ENCODE results near the gene HMG20A.

HMG20A gene

GRCh38 chr15:77468896-77469295 is 48.2 kb downstream of the HMG20A start:
- no peaks in the 10 kb centered on the region for H3K27me3 ChIP-seq (ENCODE audit: control insufficient read depth, insufficient read depth, low read length)
- peaks cover 5% of the 10 kb centered on the region for H3K4me1 ChIP-seq (ENCODE audit: control insufficient read depth, low read depth, low read length)
- H3K9ac ChIP-seq (ENCODE audit: low read length) = no peak overlapping the region
- no peak overlapping the region for H3K27ac ChIP-seq (ENCODE audit: low read length)
- H3K36me3 ChIP-seq (ENCODE audit: control insufficient read depth, low read depth, low read length) = peaks cover 31% of the 10 kb centered on the region
- no peaks in the 10 kb centered on the region for H3K9me3 ChIP-seq (ENCODE audit: control insufficient read depth, low read depth, low read length)
- no peak overlapping the region for H3K4me3 ChIP-seq (ENCODE audit: low read length)

- no peak overlapping the region for H3K27ac ChIP-seq (ENCODE audit: low read length)
- peaks cover 9% of the 10 kb centered on the region for H3K4me1 ChIP-seq (ENCODE audit: control insufficient read depth, low read depth, low read length)
- no peaks in the 10 kb centered on the region for H3K27me3 ChIP-seq (ENCODE audit: control insufficient read depth, insufficient read depth, low read length)
- H3K9ac ChIP-seq (ENCODE audit: low read length) = no peak overlapping the region
- no peak overlapping the region for H3K4me3 ChIP-seq (ENCODE audit: low read length)
- H3K9me3 ChIP-seq (ENCODE audit: control insufficient read depth, low read depth, low read length) = no peaks in the 10 kb centered on the region
- peaks cover 22% of the 10 kb centered on the region for H3K36me3 ChIP-seq (ENCODE audit: control insufficient read depth, low read depth, low read length)
These were observed 49.5 kb downstream of the HMG20A start for GRCh38 chr15:77470235-77470634.

DNA sequence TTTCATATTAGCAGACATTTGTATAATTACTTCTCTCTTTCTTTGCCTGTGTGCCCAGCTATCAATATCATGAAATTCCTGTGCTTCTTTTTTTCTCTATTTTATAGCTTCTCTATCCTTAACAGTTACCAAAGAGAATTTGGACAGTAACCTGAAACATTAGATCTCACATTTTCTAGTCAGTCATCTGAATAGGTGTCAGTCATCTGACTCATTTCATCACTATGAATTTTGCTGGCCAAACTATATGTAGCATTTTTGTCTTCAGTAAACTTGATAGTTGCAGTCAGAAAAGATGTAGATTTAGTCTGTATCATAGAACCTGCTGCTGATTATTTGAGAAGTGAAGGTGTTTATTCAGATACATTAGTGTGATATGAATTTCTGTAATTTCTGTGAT is 52.6 kb downstream of the HMG20A start:
- H3K27me3 ChIP-seq (ENCODE audit: control insufficient read depth, insufficient read depth, low read length) = no peaks in the 10 kb centered on the region

GRCh38 chr15:77474310-77474988 is 53.8 kb downstream of the HMG20A start:
- Histone ChIP-seq H3K36me3 (ENCODE audit: control insufficient read depth, low read depth, low read length) (peaks cover 39% of the 10 kb centered on the region), H3K4me3 (ENCODE audit: low read length) (no peak overlapping the region), H3K27ac (ENCODE audit: low read length) (no peak overlapping the region), H3K9me3 (ENCODE audit: control insufficient read depth, low read depth, low read length) (no peaks in the 10 kb centered on the region), H3K4me1 (ENCODE audit: control insufficient read depth, low read depth, low read length) (peaks cover 10% of the 10 kb centered on the region), H3K9ac (ENCODE audit: low read length) (no peak overlapping the region), H3K27me3 (ENCODE audit: control insufficient read depth, insufficient read depth, low read length) (no peaks in the 10 kb centered on the region)

More for the DNA sequence above, 52.6 kb downstream of the HMG20A start:
- no peak overlapping the region for H3K4me3 ChIP-seq (ENCODE audit: low read length)
- H3K27ac ChIP-seq (ENCODE audit: low read length) = no peak overlapping the region
- no peaks in the 10 kb centered on the region for H3K9me3 ChIP-seq (ENCODE audit: control insufficient read depth, low read depth, low read length)
- H3K9ac ChIP-seq (ENCODE audit: low read length) = no peak overlapping the region
- H3K36me3 ChIP-seq (ENCODE audit: control insufficient read depth, low read depth, low read length) = peaks cover 28% of the 10 kb centered on the region
- peaks cover 14% of the 10 kb centered on the region for H3K4me1 ChIP-seq (ENCODE audit: control insufficient read depth, low read depth, low read length)

DNA sequence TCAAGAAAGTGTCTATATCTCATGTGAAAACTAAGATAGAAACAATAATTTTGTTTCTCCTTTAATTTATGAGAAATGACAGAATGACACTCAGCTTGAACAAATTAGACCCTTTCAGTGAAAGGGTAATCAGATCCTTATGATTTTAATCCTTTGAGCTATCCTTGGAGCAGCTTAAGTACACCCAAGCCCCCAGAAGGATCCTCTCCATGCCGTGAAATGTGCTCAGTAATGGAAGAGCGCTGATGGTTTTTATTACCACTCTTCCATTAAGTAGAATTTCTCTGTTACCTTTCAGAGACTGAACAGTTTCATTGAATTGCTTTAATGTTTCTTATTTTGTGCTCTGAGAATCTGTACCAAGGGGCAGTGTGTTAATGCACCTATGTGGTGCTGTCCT is 54.3 kb downstream of the HMG20A start:
- peaks cover 10% of the 10 kb centered on the region for H3K4me1 ChIP-seq (ENCODE audit: control insufficient read depth, low read depth, low read length)
- peaks cover 40% of the 10 kb centered on the region for H3K36me3 ChIP-seq (ENCODE audit: control insufficient read depth, low read depth, low read length)
- H3K9me3 ChIP-seq (ENCODE audit: control insufficient read depth, low read depth, low read length) = no peaks in the 10 kb centered on the region
- H3K4me3 ChIP-seq (ENCODE audit: low read length) = no peak overlapping the region
- no peaks in the 10 kb centered on the region for H3K27me3 ChIP-seq (ENCODE audit: control insufficient read depth, insufficient read depth, low read length)
- no peak overlapping the region for H3K9ac ChIP-seq (ENCODE audit: low read length)
- no peak overlapping the region for H3K27ac ChIP-seq (ENCODE audit: low read length)

GRCh38 chr15:77475898-77476297 is 55.2 kb downstream of the HMG20A start:
- Histone ChIP-seq H3K4me1 (ENCODE audit: control insufficient read depth, low read depth, low read length) (peaks cover 10% of the 10 kb centered on the region), H3K4me3 (ENCODE audit: low read length) (no peak overlapping the region), H3K36me3 (ENCODE audit: control insufficient read depth, low read depth, low read length) (peaks cover 41% of the 10 kb centered on the region), H3K9ac (ENCODE audit: low read length) (no peak overlapping the region), H3K27ac (ENCODE audit: low read length) (no peak overlapping the region), H3K9me3 (ENCODE audit: control insufficient read depth, low read depth, low read length) (no peaks in the 10 kb centered on the region), H3K27me3 (ENCODE audit: control insufficient read depth, insufficient read depth, low read length) (no peaks in the 10 kb centered on the region)

- Histone ChIP-seq H3K9me3 (ENCODE audit: control insufficient read depth, low read depth, low read length) (no peaks in the 10 kb centered on the region), H3K27ac (ENCODE audit: low read length) (no peak overlapping the region), H3K27me3 (ENCODE audit: control insufficient read depth, insufficient read depth, low read length) (no peaks in the 10 kb centered on the region), H3K4me1 (ENCODE audit: control insufficient read depth, low read depth, low read length) (peaks cover 20% of the 10 kb centered on the region), H3K9ac (ENCODE audit: low read length) (no peak overlapping the region), H3K36me3 (ENCODE audit: control insufficient read depth, low read depth, low read length) (peaks cover 31% of the 10 kb centered on the region), H3K4me3 (ENCODE audit: low read length) (no peak overlapping the region)
These were observed 56.3 kb downstream of the HMG20A start for GRCh38 chr15:77476995-77477394.

DNA sequence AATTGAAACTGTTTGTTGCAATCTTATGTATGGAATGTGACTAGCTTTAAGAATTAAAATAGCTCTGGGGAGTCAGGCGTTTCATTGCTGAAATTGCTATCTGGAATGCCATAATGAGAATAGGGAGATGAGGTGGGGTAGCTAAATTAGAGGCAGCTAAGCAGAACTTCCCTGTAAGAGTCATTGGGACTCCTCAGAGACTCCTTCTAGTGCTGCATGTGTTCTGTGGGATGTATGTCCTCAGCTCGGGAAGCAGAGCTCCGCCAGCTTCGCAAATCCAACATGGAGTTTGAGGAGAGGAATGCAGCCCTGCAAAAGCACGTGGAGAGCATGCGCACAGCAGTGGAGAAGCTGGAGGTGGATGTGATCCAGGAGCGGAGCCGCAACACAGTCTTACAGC is 57.4 kb downstream of the HMG20A start:
- H3K9ac ChIP-seq (ENCODE audit: low read length) = no peak overlapping the region

GRCh38 chr15:77479015-77479414 is 58.3 kb downstream of the HMG20A start:
- no peak overlapping the region for H3K9ac ChIP-seq (ENCODE audit: low read length)
- no peaks in the 10 kb centered on the region for H3K27me3 ChIP-seq (ENCODE audit: control insufficient read depth, insufficient read depth, low read length)
- peaks cover 24% of the 10 kb centered on the region for H3K36me3 ChIP-seq (ENCODE audit: control insufficient read depth, low read depth, low read length)
- no peaks in the 10 kb centered on the region for H3K9me3 ChIP-seq (ENCODE audit: control insufficient read depth, low read depth, low read length)
- no peak overlapping the region for H3K27ac ChIP-seq (ENCODE audit: low read length)
- no peak overlapping the region for H3K4me3 ChIP-seq (ENCODE audit: low read length)
- peaks cover 40% of the 10 kb centered on the region for H3K4me1 ChIP-seq (ENCODE audit: control insufficient read depth, low read depth, low read length)

More for the DNA sequence above, 57.4 kb downstream of the HMG20A start:
- no peaks in the 10 kb centered on the region for H3K9me3 ChIP-seq (ENCODE audit: control insufficient read depth, low read depth, low read length)
- H3K4me1 ChIP-seq (ENCODE audit: control insufficient read depth, low read depth, low read length) = peaks cover 30% of the 10 kb centered on the region
- H3K36me3 ChIP-seq (ENCODE audit: control insufficient read depth, low read depth, low read length) = peaks cover 24% of the 10 kb centered on the region
- H3K27me3 ChIP-seq (ENCODE audit: control insufficient read depth, insufficient read depth, low read length) = no peaks in the 10 kb centered on the region
- no peak overlapping the region for H3K27ac ChIP-seq (ENCODE audit: low read length)
- no peak overlapping the region for H3K4me3 ChIP-seq (ENCODE audit: low read length)

DNA sequence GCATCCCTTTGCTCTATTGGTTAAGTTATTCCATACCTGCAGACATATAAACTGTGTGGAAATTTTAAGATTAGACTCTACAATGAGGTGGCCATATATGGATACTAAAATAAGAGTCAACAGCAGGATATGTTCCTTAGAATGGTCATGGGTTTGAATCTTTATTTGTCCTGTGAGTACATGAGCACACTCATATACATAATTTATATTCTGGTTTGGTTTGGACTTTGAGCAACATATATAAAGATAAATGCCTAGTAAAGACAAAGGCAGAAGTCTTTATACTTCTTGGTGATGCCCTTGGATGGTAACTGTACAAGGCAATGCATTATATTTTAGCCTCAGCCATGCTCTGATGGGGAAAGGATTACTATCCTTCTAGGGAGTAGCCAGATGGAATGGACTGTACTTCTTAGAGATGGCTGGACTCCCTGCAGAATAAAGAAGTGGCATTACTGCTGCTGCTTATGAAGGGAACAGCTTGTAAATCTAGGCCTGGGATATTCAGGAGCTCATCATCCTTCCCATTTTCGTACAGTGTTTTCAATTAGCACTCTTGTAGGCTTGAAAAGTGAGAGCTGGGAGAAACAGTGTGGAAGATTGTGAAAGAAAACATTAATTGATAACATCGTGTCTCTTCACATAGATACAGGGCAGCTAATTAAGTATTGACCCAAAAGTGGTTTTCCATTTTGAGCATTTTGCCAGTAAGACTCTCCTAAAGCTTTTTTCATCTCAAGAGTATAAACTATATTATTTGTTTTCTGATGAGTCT is 60.4 kb downstream of the HMG20A start:
- no peak overlapping the region for H3K27ac ChIP-seq (ENCODE audit: low read length)
- no peak overlapping the region for H3K4me3 ChIP-seq (ENCODE audit: low read length)
- H3K36me3 ChIP-seq (ENCODE audit: control insufficient read depth, low read depth, low read length) = peaks cover 32% of the 10 kb centered on the region

DNA sequence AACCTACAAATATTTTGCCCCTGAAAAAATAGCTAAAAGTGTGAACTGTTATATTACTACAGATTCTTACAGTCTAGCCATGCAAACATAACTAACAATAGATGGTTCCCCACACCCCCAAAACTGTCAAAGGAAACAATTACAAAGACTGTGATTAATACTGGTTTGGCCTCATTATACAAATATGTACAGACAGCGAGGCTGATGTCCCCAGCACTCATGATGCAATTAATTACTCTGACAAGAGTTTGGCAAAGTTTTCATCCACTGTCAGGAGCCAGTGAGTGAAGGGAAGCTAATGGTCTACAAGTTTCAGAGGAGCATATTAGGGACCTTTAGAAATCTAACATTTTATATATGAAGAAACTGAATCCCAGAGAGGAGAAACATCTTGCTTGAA is 61.0 kb downstream of the HMG20A start:
- Histone ChIP-seq H3K4me1 (ENCODE audit: control insufficient read depth, low read depth, low read length) (peaks cover 38% of the 10 kb centered on the region), H3K9me3 (ENCODE audit: control insufficient read depth, low read depth, low read length) (no peaks in the 10 kb centered on the region), H3K27ac (ENCODE audit: low read length) (peak overlapping the region; percentile 44), H3K36me3 (ENCODE audit: control insufficient read depth, low read depth, low read length) (peaks cover 32% of the 10 kb centered on the region), H3K9ac (ENCODE audit: low read length) (no peak overlapping the region), H3K27me3 (ENCODE audit: control insufficient read depth, insufficient read depth, low read length) (no peaks in the 10 kb centered on the region), H3K4me3 (ENCODE audit: low read length) (no peak overlapping the region)

More for the DNA sequence above, 60.4 kb downstream of the HMG20A start:
- no peak overlapping the region for H3K9ac ChIP-seq (ENCODE audit: low read length)
- H3K4me1 ChIP-seq (ENCODE audit: control insufficient read depth, low read depth, low read length) = peaks cover 38% of the 10 kb centered on the region
- H3K9me3 ChIP-seq (ENCODE audit: control insufficient read depth, low read depth, low read length) = no peaks in the 10 kb centered on the region
- H3K27me3 ChIP-seq (ENCODE audit: control insufficient read depth, insufficient read depth, low read length) = no peaks in the 10 kb centered on the region

- H3K4me3 ChIP-seq (ENCODE audit: low read length) = no peak overlapping the region
These were observed 61.9 kb downstream of the HMG20A start for GRCh38 chr15:77482570-77482969.

More at GRCh38 chr15:77482570-77482969, 61.9 kb downstream of the HMG20A start:
- Histone ChIP-seq H3K27me3 (ENCODE audit: control insufficient read depth, insufficient read depth, low read length) (no peaks in the 10 kb centered on the region), H3K9ac (ENCODE audit: low read length) (no peak overlapping the region), H3K36me3 (ENCODE audit: control insufficient read depth, low read depth, low read length) (peaks cover 31% of the 10 kb centered on the region), H3K9me3 (ENCODE audit: control insufficient read depth, low read depth, low read length) (no peaks in the 10 kb centered on the region), H3K4me1 (ENCODE audit: control insufficient read depth, low read depth, low read length) (peaks cover 44% of the 10 kb centered on the region), H3K27ac (ENCODE audit: low read length) (no peak overlapping the region)
